NCI-H2107 treated with DMSO at 0.1 percent for 48 hours (cell line): Measurements from ENCODE around the gene ZFP36L2.

ENCODE experiments used
- DNase-seq: peaks from one replicate; lab custom pipeline; 2025; ENCODE audit not compliant: unreplicated experiment; lab: John Stamatoyannopoulos, UW

The ZFP36L2 gene, protein sequence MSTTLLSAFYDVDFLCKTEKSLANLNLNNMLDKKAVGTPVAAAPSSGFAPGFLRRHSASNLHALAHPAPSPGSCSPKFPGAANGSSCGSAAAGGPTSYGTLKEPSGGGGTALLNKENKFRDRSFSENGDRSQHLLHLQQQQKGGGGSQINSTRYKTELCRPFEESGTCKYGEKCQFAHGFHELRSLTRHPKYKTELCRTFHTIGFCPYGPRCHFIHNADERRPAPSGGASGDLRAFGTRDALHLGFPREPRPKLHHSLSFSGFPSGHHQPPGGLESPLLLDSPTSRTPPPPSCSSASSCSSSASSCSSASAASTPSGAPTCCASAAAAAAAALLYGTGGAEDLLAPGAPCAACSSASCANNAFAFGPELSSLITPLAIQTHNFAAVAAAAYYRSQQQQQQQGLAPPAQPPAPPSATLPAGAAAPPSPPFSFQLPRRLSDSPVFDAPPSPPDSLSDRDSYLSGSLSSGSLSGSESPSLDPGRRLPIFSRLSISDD

DNA sequence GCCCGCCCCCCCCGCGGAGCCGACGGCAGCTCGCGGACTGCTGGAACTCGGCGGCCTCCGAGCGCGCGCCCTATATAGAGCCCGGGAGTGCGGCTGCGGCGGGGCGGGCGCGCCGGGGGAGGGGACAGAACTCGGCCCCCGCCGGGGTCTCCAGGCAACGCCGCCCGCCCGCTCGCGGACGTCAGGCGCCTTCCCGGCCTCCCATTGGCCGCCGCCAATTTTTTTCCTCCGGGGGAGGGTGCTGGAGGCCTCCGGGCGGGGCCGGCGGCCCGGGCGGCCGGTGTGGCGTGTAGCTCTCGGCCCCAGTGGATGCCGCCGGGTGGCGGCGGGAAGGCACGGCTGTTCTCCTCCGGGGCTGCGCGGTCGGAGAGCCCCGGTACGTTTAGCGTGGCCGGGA lies at the start of gene ZFP36L2:
Gene ZFP36L2, minus strand, starts transcription at position 49 of the 397 bp plus-strand sequence. CDS start 291 bp downstream, outside the sequence.
- peak; percentile 66 for DNase-seq

DNA sequence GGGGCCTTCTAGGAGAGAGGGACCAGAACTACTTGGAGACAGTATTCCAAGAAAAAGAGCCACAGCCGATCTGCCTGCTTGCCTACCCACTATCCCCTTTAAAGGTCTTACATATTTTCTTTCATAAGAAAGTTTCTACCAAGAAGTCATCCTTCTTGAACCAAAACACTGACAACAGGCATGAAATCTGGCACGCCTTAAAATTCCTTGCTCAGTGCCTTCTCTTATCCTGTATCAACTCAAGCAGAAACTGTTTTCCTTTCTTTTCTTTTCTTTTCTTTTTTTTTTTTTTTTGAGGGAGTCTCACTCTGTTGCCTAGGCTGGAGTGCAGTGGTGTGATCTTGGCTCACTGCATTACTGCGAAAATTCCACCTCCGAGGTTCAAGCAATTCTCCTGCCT lies 48.3 kb upstream of the ZFP36L2 start:
- no peak for DNase-seq

DNA sequence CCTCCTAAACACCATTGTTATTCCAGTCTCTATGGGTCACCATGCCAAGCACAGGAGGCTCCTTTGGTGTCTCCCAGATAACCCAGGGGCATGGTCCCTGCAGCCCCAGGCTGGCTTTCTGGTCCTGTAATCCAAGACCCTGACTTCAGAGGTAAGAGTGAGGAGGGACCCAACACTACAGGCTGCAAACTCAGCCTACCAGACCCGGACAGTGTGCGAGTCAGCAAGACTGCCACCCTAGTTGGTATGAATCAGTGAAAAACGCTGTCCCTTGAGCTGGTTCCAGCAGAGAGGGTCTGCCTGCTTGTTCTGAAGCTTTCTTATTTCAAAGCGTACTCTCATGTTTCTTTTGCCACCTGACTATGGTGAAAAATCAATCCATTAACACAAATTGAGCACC lies 47.6 kb upstream of the ZFP36L2 start:
- no peak for DNase-seq

DNA sequence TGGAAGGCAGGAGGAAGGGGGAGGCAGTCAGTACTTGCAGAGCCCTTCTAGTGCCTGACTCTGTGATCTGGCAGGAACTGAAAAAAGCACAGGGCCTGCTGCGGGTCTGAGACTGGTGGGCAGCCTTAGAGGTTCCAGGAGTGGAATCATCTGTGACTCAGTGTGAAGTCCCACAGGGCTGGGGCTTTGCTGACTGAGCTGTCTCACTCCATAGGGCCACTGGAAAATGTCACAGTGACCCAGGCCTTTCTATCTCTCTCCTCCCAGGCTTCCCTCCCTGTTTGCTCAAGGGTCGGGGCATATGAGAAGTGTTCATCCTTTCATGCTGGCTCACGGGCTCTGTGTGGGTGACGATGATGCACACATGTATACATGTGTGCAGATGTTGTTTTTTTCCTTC lies 47.1 kb upstream of the ZFP36L2 start:
- no peak for DNase-seq

DNA sequence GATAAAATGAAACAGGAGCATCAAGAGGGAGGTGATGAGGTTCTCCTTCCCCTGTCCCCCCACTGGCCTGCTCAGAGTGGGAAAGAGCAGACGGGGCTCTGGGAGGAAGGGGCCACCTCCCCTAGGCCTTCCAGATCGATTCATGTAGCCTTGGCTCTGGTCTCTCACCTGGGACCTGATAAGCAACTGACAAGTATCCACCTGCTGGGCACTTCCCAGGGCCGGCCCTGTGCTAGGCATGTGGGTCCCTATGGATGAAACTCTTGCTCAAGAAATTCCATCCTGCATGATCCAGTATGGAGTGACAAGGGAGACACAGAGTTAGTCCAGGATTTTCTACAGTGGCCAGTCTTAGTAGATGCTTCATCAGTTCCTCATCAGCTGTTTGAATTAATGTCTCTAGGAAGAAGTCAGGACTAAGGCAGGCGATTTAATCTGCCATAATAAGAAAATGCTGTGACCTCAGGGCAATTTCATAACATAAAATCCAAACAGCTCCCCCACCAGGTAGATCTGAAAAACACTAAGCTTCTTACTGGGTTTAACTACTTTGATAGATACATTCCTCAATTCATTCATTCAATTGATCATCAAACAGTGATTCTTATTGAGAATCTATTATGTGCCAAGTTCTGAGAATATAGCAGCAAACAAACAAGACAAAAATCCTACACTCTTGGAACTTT lies 44.7 kb upstream of the ZFP36L2 start:
- DNase-seq, result no peak

DNA sequence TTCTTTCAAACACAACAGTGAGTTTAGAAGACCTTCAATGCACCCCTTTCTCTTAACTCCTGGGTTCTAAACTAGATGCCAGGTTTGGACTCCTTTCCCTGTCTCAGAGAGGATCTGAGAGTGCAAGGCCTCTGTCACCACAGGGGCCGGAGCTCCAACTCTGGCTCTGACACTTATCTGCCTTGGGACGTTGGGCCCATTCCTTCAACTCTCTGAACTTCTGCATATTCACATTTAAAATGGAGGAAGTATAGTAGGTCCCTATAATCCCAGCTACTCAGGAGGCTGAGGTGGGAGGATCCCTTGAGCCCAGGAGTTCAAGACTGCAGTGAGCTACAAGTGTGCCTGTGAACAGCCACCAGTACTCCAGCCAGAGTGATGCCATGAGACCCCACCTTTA lies 44.1 kb upstream of the ZFP36L2 start:
- DNase-seq, result no peak

DNA sequence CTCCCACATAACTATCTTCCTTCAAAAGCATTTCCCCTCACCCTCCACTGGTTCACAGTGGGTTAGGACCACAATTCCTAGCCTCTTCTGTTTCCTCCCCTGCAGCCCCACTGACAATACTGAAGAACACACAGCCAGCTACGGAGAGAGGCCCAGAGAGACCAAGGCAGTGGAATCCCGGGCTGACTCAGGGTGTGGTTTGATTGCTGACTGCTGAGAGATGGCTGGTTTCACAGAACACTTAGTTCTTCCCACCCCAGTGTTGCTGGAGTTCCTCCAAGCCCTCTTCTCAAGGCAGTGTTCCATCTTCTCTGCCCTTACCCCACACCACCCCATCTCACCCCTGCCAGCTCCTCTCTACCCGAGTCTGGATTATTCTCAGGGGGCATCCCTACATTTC lies 43.3 kb upstream of the ZFP36L2 start:
- no peak for DNase-seq

DNA sequence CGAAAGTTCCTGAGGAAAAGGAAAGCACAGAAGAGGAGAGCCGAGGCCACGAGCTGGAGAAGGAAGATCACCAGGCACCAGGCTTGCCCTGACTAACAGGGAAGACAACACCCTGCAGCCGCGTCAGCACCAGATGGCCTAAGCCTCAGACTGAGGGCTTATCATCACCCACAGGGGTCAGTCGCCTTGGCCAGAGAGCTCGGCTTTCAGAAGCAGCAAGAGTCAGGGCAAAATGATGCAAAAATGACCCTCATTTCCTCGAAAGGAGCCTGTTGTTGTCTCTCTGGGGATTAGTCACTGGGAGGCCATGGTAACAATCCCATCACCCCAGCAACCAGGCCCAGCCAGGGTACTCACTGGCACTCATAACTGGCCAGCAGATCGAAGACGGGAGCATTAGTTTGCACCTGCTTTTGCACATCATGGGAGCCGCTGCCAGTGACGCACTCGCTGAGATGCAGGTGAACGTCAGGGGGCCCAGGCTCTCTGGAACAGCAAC lies 42.7 kb upstream of the ZFP36L2 start:
- peak; percentile 75 for DNase-seq

DNA sequence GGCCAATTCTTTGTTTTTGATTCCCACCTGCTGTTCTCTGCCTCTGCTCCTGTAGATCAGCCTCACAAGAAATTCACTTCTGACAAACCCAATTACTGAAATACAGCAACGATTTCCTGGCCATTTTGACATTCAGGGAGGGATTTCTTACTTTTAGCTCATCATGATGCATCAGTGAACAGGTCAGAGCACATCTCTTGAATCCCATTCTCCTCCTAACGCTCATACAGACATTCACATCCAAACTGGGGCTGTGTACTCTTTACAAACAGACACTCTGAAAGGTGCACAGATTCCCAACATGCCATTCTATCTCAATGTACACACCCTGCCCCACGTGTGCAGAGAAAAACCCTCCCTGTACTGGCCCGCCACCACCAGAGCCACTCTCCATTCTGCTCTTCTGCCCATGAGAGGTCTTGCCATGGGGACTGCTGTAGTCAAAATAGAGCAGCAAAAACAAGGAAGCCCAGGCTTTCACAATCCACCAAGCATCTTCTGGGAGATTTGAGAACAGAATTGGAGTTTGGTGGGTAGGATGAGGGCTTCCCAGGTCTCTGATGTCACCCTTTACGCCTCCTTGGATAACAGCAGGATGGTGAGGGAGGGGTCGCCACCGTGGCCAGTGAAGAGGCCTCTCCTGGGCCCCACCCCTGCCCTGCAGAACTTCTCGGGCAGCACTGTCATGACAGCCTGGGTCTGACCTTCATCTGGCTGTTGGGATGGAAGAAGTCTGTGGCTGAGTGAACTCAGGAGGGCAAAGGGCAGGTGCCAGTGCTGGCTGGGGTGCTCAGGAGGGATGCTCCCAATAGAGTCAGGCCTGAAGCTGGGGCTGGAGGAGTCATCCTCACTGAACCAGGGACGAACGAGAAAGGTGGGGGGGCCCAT lies 41.9 kb upstream of the ZFP36L2 start:
- DNase-seq, result no peak

DNA sequence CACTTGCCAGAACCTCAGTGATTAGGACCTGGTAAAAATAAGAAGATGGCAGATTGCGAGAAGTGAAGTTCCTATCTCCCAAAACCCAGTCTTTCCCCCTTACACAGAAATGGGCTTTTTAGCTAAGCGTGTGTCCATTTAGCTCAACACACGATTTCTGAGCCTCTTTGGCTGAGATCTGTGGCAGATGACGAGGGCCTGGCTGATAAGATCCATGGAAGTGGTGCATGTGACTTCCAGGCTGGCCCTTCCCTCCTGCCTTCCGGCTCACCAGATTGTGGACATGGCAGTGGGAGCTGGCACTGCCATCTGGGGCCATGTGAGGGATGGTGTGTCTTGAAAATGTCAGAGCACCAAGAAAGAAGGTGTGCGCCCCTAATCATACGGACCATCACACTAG lies 41.0 kb upstream of the ZFP36L2 start:
- no peak for DNase-seq

DNA sequence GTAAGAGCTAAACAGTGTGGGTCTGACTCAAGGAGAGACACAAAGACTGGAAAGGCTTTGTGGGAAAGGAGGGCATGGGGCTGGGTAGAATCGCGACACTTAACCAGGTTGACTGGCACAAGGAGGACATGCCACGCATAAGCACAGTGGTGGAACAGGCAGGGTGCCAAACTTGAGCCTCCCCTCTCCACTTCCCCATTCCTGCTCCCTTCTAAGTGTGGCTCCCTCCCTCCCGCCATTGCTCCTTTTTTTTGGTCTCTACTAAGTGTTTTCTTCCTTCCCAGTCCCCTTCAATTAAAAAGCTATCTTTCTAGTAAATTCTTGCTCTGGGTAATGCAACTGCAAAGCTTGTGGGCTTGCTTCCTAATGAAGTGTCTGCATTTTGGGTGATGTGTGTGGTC lies 40.3 kb upstream of the ZFP36L2 start:
- no peak for DNase-seq

DNA sequence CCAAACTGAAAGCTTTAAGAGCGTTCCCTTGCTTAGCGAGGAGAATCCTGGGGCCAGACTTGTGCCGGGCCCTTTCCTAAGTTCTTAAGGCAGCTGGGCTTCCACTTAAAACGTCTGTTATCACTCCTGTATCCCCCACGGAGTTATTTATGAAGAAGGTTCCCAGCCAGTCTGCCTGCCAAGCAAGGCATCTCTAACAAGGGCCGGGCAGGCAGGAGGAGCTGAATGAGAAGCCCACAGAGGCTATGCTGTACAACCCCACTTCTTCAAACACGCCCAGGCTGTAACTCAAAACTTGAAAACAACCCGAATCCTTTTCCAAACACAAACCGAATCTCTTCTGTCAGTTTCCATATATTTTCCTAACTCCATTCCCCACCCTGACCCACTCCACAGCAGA lies 39.0 kb upstream of the ZFP36L2 start:
- no peak for DNase-seq

DNA sequence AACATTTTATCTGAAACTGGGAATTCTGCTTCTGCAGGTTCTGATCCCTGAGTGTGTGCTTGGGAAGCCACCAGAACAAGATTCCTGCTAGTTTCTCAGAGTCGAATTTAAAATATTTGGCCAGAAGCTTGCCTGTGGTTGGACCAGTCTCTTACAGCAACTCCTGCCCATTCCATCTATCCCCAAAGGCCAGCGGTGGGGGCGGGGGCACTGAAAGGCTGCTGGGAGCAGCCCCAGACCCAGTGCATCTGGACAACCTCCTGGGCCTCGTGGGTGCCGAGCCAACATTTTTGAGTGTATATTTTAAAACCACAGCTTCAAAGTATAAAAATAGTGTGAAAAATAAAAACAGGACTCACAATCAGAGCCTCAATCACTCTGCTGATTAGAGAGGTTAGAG lies 38.6 kb upstream of the ZFP36L2 start:
- DNase-seq, result no peak

DNA sequence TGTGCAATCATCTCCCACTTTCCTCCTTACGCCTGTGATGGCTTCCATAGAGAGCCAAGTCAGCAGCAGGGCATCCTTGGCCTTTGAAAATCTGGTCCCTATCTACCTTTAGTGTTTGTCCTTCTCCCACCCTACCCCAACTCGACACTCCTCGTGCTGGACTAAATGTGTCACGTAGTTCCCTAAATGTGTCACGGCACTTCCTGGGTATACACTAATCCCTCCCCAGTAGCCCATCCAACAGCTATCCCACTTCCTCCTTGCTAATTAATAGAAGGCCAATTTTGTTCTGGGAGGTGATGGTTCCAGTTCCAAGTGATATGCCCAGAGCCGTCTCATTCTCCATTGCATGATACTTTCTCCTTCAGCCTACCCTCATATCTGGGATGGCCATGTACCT lies 36.5 kb upstream of the ZFP36L2 start:
- DNase-seq, result no peak

DNA sequence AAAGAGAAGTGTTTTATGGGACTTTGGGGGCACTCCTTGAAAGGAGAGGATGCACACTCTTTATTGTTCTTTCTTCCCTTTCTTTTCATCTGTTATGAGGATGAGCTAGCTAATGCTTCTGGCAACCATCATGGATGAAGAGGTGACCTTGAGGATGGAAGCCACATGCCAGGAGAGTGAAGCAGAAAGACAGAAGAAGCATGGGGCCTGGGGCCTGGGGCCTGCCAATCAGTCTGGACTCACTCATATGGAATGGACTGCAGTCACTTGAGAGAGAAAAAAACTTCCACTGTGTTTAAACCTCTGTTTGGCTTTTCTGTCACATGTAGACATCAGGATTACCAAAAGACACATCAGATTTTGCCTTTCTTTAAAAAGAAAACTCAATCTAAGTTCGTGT lies 35.8 kb upstream of the ZFP36L2 start:
- DNase-seq, result no peak

DNA sequence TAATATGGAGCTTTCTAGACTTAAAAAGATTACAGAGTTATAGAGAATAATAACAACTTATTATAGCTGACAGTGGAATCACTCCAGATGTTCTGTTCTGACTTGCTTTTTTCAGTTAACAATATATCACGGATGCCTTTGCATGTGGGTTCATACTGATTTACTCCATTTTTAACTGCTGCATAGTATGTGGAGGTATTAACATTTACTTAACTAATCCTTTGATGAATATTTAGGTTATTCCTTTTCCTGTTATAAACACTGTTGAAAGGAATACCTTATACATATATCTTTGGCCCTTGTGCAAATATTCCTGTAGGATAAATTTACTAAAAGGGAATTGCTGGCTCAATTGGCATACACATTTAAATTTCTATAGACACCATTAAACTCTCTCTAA lies 33.1 kb upstream of the ZFP36L2 start:
- no peak for DNase-seq

DNA sequence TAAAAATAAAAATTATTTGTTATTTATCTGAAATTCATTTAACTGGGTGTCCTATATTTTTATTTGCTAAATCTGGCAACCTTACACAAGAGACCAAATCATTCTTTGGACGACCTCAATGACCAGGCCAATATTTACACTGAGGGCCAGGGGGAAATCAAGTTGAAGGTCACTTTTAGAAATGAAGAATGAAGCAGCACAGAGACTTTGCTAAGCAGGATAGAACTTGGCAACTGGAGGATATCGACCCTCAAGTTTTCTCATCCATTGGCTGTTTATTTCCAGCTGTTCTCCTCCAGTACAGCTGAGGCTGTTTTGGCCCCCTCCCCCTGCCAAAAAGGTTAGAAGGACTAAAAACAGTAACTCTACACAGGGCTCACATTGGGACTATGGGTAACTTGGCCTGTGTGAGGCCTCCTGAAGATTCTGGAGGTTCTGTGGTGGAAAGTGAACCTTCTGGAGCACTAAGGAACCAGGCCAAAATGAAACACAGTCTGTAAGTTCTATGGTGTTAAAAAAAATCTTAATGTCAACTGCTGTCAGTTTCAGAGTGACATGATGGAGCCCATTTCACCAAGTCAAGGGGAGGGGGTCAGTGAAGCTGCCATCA lies 32.2 kb upstream of the ZFP36L2 start:
- DNase-seq, result no peak

DNA sequence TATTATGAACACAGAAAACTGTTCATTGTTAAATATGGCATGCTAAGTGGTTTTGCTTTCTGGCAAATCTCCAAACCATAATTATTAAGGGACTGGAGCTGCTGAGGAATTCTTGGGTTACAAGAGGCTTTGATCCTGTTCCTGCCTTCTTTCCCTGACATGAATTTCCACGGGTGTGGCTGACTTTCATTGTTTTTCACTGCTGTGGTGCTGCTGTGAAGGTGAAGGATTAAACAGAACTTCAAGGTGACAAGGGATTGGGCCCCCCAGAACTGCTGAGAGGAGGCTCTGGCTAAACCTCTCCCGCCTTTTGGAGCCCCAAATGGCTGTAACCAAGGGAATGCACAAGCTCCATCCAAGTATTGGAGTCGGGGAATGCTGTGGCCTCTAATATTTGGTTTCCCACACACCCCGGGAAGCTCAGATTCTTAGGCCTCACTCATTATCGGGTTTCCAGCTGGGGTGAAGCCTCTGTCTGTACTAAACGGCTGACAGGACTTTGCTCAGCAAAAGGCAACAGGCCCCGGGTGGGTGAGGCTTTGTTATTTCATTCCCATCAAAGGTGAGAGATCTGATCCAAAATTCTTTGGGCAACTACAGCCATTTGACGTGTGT lies 29.0 kb upstream of the ZFP36L2 start:
- DNase-seq, result peak; percentile 65

DNA sequence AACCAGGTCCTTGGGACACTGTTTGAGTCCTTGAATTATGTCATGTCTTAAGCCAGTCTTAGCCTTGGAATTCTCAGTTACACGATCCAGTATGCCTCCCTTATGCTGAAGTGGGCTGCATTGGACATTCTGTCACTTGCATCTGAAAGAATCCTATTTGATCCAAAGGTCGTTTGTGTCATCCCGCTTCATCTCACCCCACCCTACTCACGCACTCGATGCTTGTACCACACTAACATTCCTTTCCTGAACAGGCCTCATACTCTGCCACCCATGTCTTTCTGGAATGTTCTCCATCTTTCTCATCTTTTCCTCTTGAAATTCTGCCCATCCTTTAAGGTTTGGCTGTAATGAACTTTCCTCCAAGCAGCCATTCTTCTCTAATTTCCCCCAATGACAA lies 27.9 kb upstream of the ZFP36L2 start:
- DNase-seq, result no peak

DNA sequence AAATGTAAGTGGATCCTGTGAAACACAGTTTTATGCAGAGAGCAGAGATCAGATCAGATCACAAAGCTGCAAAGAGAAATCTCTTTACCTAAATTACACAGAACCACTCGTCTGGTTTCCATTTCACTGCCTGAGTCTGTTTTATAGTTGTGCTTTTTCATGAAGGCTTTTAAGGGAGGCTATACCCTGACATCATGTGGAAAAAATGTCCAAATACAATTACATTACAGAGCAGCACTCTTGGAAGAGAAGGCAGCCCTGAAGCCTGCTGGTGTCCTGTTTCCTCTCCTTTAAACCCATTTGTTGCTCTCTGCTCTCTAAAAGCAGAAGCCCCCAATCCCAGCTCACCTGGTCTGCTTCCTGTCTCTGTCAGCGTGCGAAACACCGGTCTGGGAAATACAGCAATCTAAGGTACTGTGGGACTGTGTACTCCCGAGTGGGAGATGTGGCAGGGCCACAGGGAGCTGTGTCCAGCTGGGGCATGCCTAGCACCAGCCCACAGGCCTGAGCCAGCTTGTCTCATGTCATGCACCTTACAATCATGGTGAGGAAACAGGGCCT lies 24.8 kb upstream of the ZFP36L2 start:
- peak; percentile 75 for DNase-seq
